ENCODE data around the gene GNG7. TPM values are rescaled to one million over a fixed set of nuclear protein-coding genes. Genes with fewer than 3 reads are reported as not detected.

Gene GNG7
- total RNA-seq, 1 experiment from 2014 or later = 7.7 TPM

DNA sequence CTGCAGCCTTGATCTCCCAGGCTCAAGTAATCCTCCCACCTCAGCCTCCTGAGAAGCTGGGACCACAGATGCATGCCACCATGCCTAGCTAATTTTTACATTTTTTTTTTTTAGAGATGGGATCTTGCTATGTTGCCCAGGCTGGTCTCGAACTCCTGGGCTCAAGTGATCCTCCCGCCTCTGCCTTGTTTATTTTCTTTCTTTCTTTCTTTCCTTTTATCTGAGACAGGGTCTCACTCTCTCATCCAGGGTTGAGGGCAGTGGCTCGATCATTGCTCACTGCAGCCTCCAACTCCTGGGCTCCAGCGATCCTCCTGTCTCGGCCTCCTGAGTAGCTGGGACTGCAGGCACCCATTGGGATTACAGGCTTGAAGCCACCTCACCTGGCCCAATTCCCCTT is 3.8 kb upstream of the GNG7 start:
- Histone ChIP-seq H3K23me2 (ENCODE audit: insufficient read length, low read depth, low read length, poor library complexity, severe bottlenecking) (peaks cover 10% of the 10 kb centered on the region), H4K91ac (ENCODE audit: insufficient read length, low read depth, low read length) (no peak overlapping the region), H4K8ac (replicated peaks; ENCODE audit: insufficient read length, low read depth, low read length) (no peak overlapping the region), H3T11ph (ENCODE audit: low read length) (no peak overlapping the region), H3K56ac (ENCODE audit: insufficient read length, low read depth, low read length) (no peak overlapping the region), H2BK15ac (ENCODE audit: low read depth, low read length) (no peak overlapping the region), H4K20me1 (ENCODE audit: control insufficient read depth, insufficient read depth, insufficient read length) (no peaks in the 10 kb centered on the region), H2BK120ac (ENCODE audit: low read depth, low read length, poor library complexity, severe bottlenecking) (no peak overlapping the region), H3K79me1 (ENCODE audit: insufficient read depth, low read depth, low read length, poor library complexity, severe bottlenecking) (no peaks in the 10 kb centered on the region), H3K14ac (ENCODE audit: insufficient read depth, low read length) (no peak overlapping the region), H3K9me3 (ENCODE audit: control insufficient read depth, low read depth, low read length) (no peaks in the 10 kb centered on the region), H3K9ac (ENCODE audit: extremely low read depth, insufficient read length, low read length) (no peak overlapping the region), H3K4me2 (ENCODE audit: insufficient read depth, insufficient read length, low read length) (no peak overlapping the region), H4K5ac (ENCODE audit: insufficient read length, low read depth, low read length) (no peak overlapping the region), H3K27me3 (ENCODE audit: insufficient read depth, low read length) (peaks cover 3% of the 10 kb centered on the region; the same call in 1 of the 2 replicates), H3K18ac (ENCODE audit: insufficient read length, low read depth, low read length) (no peak overlapping the region), H2BK20ac (ENCODE audit: low read depth, low read length, poor library complexity, severe bottlenecking) (no peak overlapping the region), H3K27ac (ENCODE audit: insufficient read length, low read depth, low read length) (no peak overlapping the region), H2BK12ac (ENCODE audit: insufficient read length, low read depth, low read length) (no peak overlapping the region), H3K4ac (ENCODE audit: low read depth, low read length) (no peak overlapping the region), H2BK5ac (ENCODE audit: insufficient read length, low read length) (no peak overlapping the region), H3K79me2 (ENCODE audit: insufficient read depth, low read length) (no peaks in the 10 kb centered on the region), H2AFZ (ENCODE audit: low read length) (no peak overlapping the region), H3K23ac (ENCODE audit: insufficient read length, low read depth, low read length) (no peak overlapping the region), H2AK5ac (ENCODE audit: insufficient read length, low read length) (no peak overlapping the region), H3K4me1 (ENCODE audit: insufficient read depth, low read length) (no peaks in the 10 kb centered on the region)
- no peak for DNase-seq
- no peak overlapping the region for H3K27ac Mint-ChIP-seq
- peaks cover under 1 to 7% of the 10 kb centered on the region in 2 experiments; a peak in 3 of 4 replicates for H3K4me1 Mint-ChIP-seq
- H3K4me3 Mint-ChIP-seq = no peak overlapping the region
- TF ChIP-seq, protein P1, sequence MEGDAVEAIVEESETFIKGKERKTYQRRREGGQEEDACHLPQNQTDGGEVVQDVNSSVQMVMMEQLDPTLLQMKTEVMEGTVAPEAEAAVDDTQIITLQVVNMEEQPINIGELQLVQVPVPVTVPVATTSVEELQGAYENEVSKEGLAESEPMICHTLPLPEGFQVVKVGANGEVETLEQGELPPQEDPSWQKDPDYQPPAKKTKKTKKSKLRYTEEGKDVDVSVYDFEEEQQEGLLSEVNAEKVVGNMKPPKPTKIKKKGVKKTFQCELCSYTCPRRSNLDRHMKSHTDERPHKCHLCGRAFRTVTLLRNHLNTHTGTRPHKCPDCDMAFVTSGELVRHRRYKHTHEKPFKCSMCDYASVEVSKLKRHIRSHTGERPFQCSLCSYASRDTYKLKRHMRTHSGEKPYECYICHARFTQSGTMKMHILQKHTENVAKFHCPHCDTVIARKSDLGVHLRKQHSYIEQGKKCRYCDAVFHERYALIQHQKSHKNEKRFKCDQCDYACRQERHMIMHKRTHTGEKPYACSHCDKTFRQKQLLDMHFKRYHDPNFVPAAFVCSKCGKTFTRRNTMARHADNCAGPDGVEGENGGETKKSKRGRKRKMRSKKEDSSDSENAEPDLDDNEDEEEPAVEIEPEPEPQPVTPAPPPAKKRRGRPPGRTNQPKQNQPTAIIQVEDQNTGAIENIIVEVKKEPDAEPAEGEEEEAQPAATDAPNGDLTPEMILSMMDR (conservative IDR thresholded peaks at IDR 0.05) = no peak
- WGBS (ENCODE audit: extremely low coverage, insufficient read length, low lambda C conversion rate) = no CpG with 5 or more reads among the region's 5 CpGs
- H3K9me3 Mint-ChIP-seq = no peaks in the 10 kb centered on the region
- H3K27me3 Mint-ChIP-seq (ENCODE audit: low read depth) = peaks cover 20% of the 10 kb centered on the region
- H3K36me3 Mint-ChIP-seq (ENCODE audit: insufficient read depth in 1 of 3, low read depth in 3 of 3) = no peaks in the 10 kb centered on the region; a peak in 1 of 7 replicates
